ENCODE results near the gene KRT39. TPM values are rescaled to one million over a fixed set of nuclear protein-coding genes. Genes with fewer than 3 reads are reported as not detected.

KRT39 gene
- polyA plus RNA-seq, 1 donor (not counting 4 experiments of a cell fraction or from before 2014, with no cell fraction given): not detected

DNA sequence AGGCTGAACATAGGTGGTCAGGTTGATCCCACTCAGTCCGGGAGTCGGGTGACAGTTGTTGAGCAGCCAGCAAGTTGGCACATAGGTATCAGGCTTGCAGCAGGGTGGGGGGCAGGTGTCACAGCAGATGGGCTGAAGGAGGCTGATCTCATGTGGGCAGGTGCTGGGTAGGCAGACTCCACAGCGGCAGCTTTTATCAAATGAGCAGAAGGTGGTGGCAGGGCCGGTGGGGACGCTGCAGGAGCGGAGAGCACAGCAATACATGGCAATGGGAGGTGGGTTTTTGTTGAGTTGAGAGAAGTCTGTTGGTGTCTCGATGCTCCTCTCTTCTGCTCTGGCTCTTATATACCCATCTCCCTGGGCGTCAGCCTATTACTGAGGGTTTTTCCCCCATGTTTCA is 42.1 kb upstream of the KRT39 start, which contains the start of gene KRTAP3-1:
Gene KRTAP3-1 (minus strand): TSS at position 318 of the 400 bp plus-strand sequence. CDS start 54 bp downstream, at position 264.
- Histone ChIP-seq H2AFZ (ENCODE audit: control insufficient read depth, low read length) (no peak within 1 kb of the TSS), H3K27ac (ENCODE audit: control insufficient read depth, insufficient read depth, low read length) (no peak within 1 kb of the TSS), H3K4me3 (ENCODE audit: control insufficient read depth in 2 of 3, extremely low read depth in 1 of 3, insufficient read depth in 2 of 3, low read depth in 1 of 3, low read length in 3 of 3) (no peak within 1 kb of the TSS), H4K20me1 (ENCODE audit: control insufficient read depth, extremely low read depth, insufficient read depth, low read length) (no peaks in the 10 kb centered on the region), H3K36me3 (ENCODE audit: control insufficient read depth in 2 of 2, extremely low read depth in 1 of 2, insufficient read depth in 2 of 2, low read length in 2 of 2) (no peaks in the 10 kb centered on the region), H3K27me3 (ENCODE audit: control insufficient read depth, extremely low read depth, insufficient read depth, low read length) (no peaks in the 10 kb centered on the region), H3K4me2 (ENCODE audit: control insufficient read depth, extremely low read depth, insufficient read depth, low read depth, low read length) (no peak within 1 kb of the TSS), H3K9me1 (ENCODE audit: control insufficient read depth, extremely low read depth, insufficient read depth, low read length) (no peaks in the 10 kb centered on the region), H3K9ac (ENCODE audit: control insufficient read depth, extremely low read depth, insufficient read depth, low read length) (no peak within 1 kb of the TSS), H3K9me3 (ENCODE audit: control insufficient read depth, low read depth, low read length) (no peaks in the 10 kb centered on the region), H3K4me1 (ENCODE audit: control insufficient read depth, extremely low read depth, insufficient read depth, low read length) (no peaks in the 10 kb centered on the region), H3K79me2 (ENCODE audit: control insufficient read depth, insufficient read depth, low read length) (no peaks in the 10 kb centered on the region)
- no peak for DNase-seq (ENCODE audit: low read depth, low spot score)
- TF ChIP-seq CTCF (optimal IDR thresholded peaks at IDR 0.05 in 1 of 3, IDR thresholded peaks at IDR 0.05 in 1 of 3, conservative IDR thresholded peaks at IDR 0.05 in 1 of 3; ENCODE audit: extremely low read depth in 1 of 3, insufficient read depth in 2 of 3, low read length in 3 of 3) (no peak), EZH2 (IDR thresholded peaks at IDR 0.05; ENCODE audit: low read length) (no peak)
- FAIRE-seq: no peak
- dilution Hi-C loops (cut with MboI; ENCODE audit: extremely low pct_ligation_motif_present, low sequenced_read_pairs): no loop called here

GRCh38 chr17:41004397-41004796 is 37.6 kb upstream of the KRT39 start:
- Histone ChIP-seq H3K9ac (ENCODE audit: control insufficient read depth, extremely low read depth, insufficient read depth, low read length) (no peak overlapping the region), H4K20me1 (ENCODE audit: control insufficient read depth, extremely low read depth, insufficient read depth, low read length) (no peaks in the 10 kb centered on the region), H3K9me1 (ENCODE audit: control insufficient read depth, extremely low read depth, insufficient read depth, low read length) (no peaks in the 10 kb centered on the region), H3K4me3 (ENCODE audit: control insufficient read depth in 2 of 3, extremely low read depth in 1 of 3, insufficient read depth in 2 of 3, low read depth in 1 of 3, low read length in 3 of 3) (no peak overlapping the region), H3K9me3 (ENCODE audit: control insufficient read depth, low read depth, low read length) (no peaks in the 10 kb centered on the region), H3K27ac (ENCODE audit: control insufficient read depth, insufficient read depth, low read length) (no peak overlapping the region), H3K4me1 (ENCODE audit: control insufficient read depth, extremely low read depth, insufficient read depth, low read length) (peaks cover 9% of the 10 kb centered on the region), H2AFZ (ENCODE audit: control insufficient read depth, low read length) (no peak overlapping the region), H3K36me3 (ENCODE audit: control insufficient read depth in 2 of 2, extremely low read depth in 1 of 2, insufficient read depth in 2 of 2, low read length in 2 of 2) (no peaks in the 10 kb centered on the region), H3K27me3 (ENCODE audit: control insufficient read depth, extremely low read depth, insufficient read depth, low read length) (no peaks in the 10 kb centered on the region), H3K4me2 (ENCODE audit: control insufficient read depth, extremely low read depth, insufficient read depth, low read depth, low read length) (no peak overlapping the region), H3K79me2 (ENCODE audit: control insufficient read depth, insufficient read depth, low read length) (no peaks in the 10 kb centered on the region)
- no peak for DNase-seq (ENCODE audit: low read depth, low spot score)
- dilution Hi-C loops (cut with MboI; ENCODE audit: extremely low pct_ligation_motif_present, low sequenced_read_pairs): no loop called here
- TF ChIP-seq CTCF (optimal IDR thresholded peaks at IDR 0.05 in 1 of 3, IDR thresholded peaks at IDR 0.05 in 1 of 3, conservative IDR thresholded peaks at IDR 0.05 in 1 of 3; ENCODE audit: extremely low read depth in 1 of 3, insufficient read depth in 2 of 3, low read length in 3 of 3) (no peak), EZH2 (IDR thresholded peaks at IDR 0.05; ENCODE audit: low read length) (no peak)
- no peak for FAIRE-seq
